GM12878 (cell line): ENCODE measurements around the gene UGGT1. TPM values are rescaled to one million over a fixed set of nuclear protein-coding genes. Genes with fewer than 3 reads are reported as not detected.

Source experiments
- ATAC-seq: fragments of 200-7000 bp; cut with Tn5 transposase; 3 replicates; pipeline ENCODE4 v1.9.1; 2020; ENCODE audit warnings: mild to moderate bottlenecking, moderate library complexity
- BruUV-seq: library from RNA; stranded (reverse); fragments of 400-500 nt; replicated peaks from 2 replicates; lab custom pipeline; 2021; lab: Mats Ljungman, UMichigan
- CTCF ChIA-PET: fragments of 300-600 bp; sonication (Branson Sonifier 250); formaldehyde crosslinking; extraction: SDS; loops from one replicate; lab custom pipeline; 2021; ENCODE audit warnings: inconsistent platforms; lab: Yijun Ruan, JAX
- POLR2A ChIA-PET: fragments of 350-600 bp; formaldehyde crosslinking; extraction: SDS; loops from one replicate; lab custom pipeline; 2021; ENCODE audit warnings: inconsistent platforms; lab: Charles Lee
- RAD21 ChIA-PET: fragments of 300-600 bp; sonication (Branson Sonifier 250); formaldehyde crosslinking; loops from one replicate; lab custom pipeline; 2023; ENCODE audit warnings: antibody characterized with exemption; ENCODE audit not compliant: unreplicated experiment; lab: Charles Lee
- SMC1A ChIA-PET: fragments of 300-600 bp; sonication (Branson Sonifier 250); formaldehyde crosslinking; loops from one replicate; lab custom pipeline; 2023; ENCODE audit not compliant: unreplicated experiment, uncharacterized antibody; lab: Charles Lee
- DNase-seq: peaks from one replicate; pipeline ENCODE4 v3.0.0-alpha.2; 2011; ENCODE audit warnings: low read depth, low spot score
- FAIRE-seq: peaks from 3 replicates; lab custom pipeline; 2011; peaks lifted over from hg19 to GRCh38; lab: Jason Lieb, UNC
- H2AFZ ChIP-seq: 2 replicates; pipeline ENCODE4 v1.6.0; 2011; ENCODE audit warnings: low read depth, low read length, control low read depth; ENCODE audit not compliant: control insufficient read depth
- H3K27ac ChIP-seq: 2 replicates; pipeline ENCODE4 v1.5.1; 2011; ENCODE audit warnings: control low read depth; ENCODE audit not compliant: control insufficient read depth, insufficient read depth
- H3K27me3 ChIP-seq, 2 experiments: replicated peaks in 1 of 2; 2 replicates each; pipeline versions ENCODE4 v1.6.0 to v1.6.1; 2011; ENCODE audit warnings: low read length in 1 of 2; ENCODE audit not compliant: control insufficient read depth in 2 of 2, insufficient read depth in 2 of 2
- H3K36me3 ChIP-seq, 2 experiments: 2 replicates each; pipeline ENCODE4 v1.5.1; 2011; ENCODE audit warnings: low read length in 1 of 2; ENCODE audit not compliant: control insufficient read depth in 2 of 2, insufficient read depth in 2 of 2
- H3K4me1 ChIP-seq: 2 replicates; pipeline ENCODE4 v1.6.1; 2011; ENCODE audit warnings: mild to moderate bottlenecking, low read length, moderate library complexity, mixed read lengths; ENCODE audit not compliant: control insufficient read depth, insufficient read depth
- H3K4me2 ChIP-seq: 2 replicates; pipeline ENCODE4 v1.6.0; 2011; ENCODE audit warnings: control low read depth; ENCODE audit not compliant: control insufficient read depth, insufficient read depth
- H3K4me3 ChIP-seq: fragments of 200-600 bp; sonication (generic); 2 replicates; pipeline ENCODE4 v1.5.1; 2016
- H3K79me2 ChIP-seq: 2 replicates; pipeline ENCODE4 v1.6.0; 2011; ENCODE audit warnings: low read length; ENCODE audit not compliant: control insufficient read depth, insufficient read depth
- H3K9ac ChIP-seq: 2 replicates; pipeline ENCODE4 v1.8.0; 2011; ENCODE audit warnings: low read length, control low read depth, mixed read lengths; ENCODE audit not compliant: control insufficient read depth, insufficient read depth
- H3K9me3 ChIP-seq: replicated peaks from 3 replicates; pipeline ENCODE4 v1.5.1; 2011; ENCODE audit warnings: mild to moderate bottlenecking, low read length; ENCODE audit not compliant: control insufficient read depth, insufficient read depth
- H4K20me1 ChIP-seq: 2 replicates; pipeline ENCODE4 v1.6.0; 2011; ENCODE audit not compliant: control insufficient read depth, insufficient read depth
- CHD1 ChIP-seq: IDR thresholded peaks from 2 replicates; pipeline ENCODE4 v1.6.1; 2012; ENCODE audit warnings: low read depth, low read length, improper control_type of control experiment
- CREM ChIP-seq: IDR thresholded peaks from 2 replicates; pipeline ENCODE4 v1.6.1; 2014; ENCODE audit warnings: antibody characterized with exemption, low read depth
- DPF2 ChIP-seq: fragments of 450-650 bp; IDR thresholded peaks from 2 replicates; pipeline ENCODE4 v1.6.1; 2017; ENCODE audit warnings: mild to moderate bottlenecking
- EZH2 ChIP-seq: IDR thresholded peaks from 2 replicates; pipeline ENCODE4 v1.6.1; 2012; ENCODE audit warnings: low read depth, mild to moderate bottlenecking, control low read depth, inconsistent platforms, low read length, borderline replicate concordance; ENCODE audit not compliant: control insufficient read depth
- FOXK2 ChIP-seq: fragments of 450-650 bp; IDR thresholded peaks from 2 replicates; pipeline ENCODE4 v1.6.1; 2017; ENCODE audit warnings: mild to moderate bottlenecking, moderate library complexity
- JUND ChIP-seq: IDR thresholded peaks from 2 replicates; pipeline ENCODE4 v1.6.1; 2012; ENCODE audit warnings: low read depth, mild to moderate bottlenecking, low read length, improper control_type of control experiment, moderate library complexity
- MAX ChIP-seq: IDR thresholded peaks from 2 replicates; pipeline ENCODE4 v1.6.1; 2012; ENCODE audit warnings: low read depth, low read length, improper control_type of control experiment
- MXI1 ChIP-seq: fragments of 150-350 bp; IDR thresholded peaks from 2 replicates; pipeline ENCODE4 v1.6.1; 2011; ENCODE audit warnings: low read depth, mild to moderate bottlenecking, inconsistent platforms, low read length, improper control_type of control experiment
- NR2C2 ChIP-seq: IDR thresholded peaks from 2 replicates; pipeline ENCODE4 v1.6.1; 2011; ENCODE audit warnings: borderline replicate concordance, low read depth; ENCODE audit not compliant: control insufficient read depth, insufficient read length
- POLR2AphosphoS2 ChIP-seq: IDR thresholded peaks from 2 replicates; pipeline ENCODE4 v1.6.1; 2011; ENCODE audit warnings: low read depth, mild to moderate bottlenecking, low read length, improper control_type of control experiment, moderate library complexity
- RBBP5 ChIP-seq: fragments of 200-600 bp; sonication (generic); conservative IDR thresholded peaks from 2 replicates; pipeline ENCODE4 v1.6.1; 2016
- RELB ChIP-seq: fragments of 450-650 bp; IDR thresholded peaks from 2 replicates; pipeline ENCODE4 v1.6.1; 2017; ENCODE audit warnings: low read depth, mild to moderate bottlenecking, moderate library complexity
- SIX5 ChIP-seq: IDR thresholded peaks from 2 replicates; pipeline ENCODE4 v1.6.1; 2011; ENCODE audit warnings: mild to moderate bottlenecking, low read depth, low read length, moderate library complexity; ENCODE audit not compliant: severe bottlenecking
- SMAD5 ChIP-seq: IDR thresholded peaks from 2 replicates; pipeline ENCODE4 v1.6.1; 2016; ENCODE audit warnings: antibody characterized with exemption, low read depth
- TARDBP ChIP-seq: IDR thresholded peaks from 2 replicates; pipeline ENCODE4 v1.6.1; 2016; ENCODE audit warnings: borderline replicate concordance
- WGBS: methylation state at CpG from one replicate; pipeline ENCODE4 v1.1.6; 2016; ENCODE audit warnings: low lambda C conversion rate; ENCODE audit not compliant: insufficient replicate concordance, insufficient coverage; ENCODE audit errors: missing lambda C conversion rate; 5-methylcytosine and 5-hydroxymethylcytosine counted together
- in situ Hi-C: fragments of 300-500 bp; cut with MboI; formaldehyde crosslinking; loops from 9 replicates; pipeline ENCODE4 v1.14.3; 2018; ENCODE audit warnings: mixed read lengths
- intact Hi-C: fragments of 100-400 bp; cut with micrococcal nuclease; formaldehyde crosslinking; loops from one replicate; pipeline ENCODE4 v1.14.2; 2022; ENCODE audit not compliant: unreplicated experiment
- polyA plus RNA-seq, 11 experiments: library from polyadenylated mRNA; depleted of rRNA in 4 of 11; unstranded in 6 of 11; stranded (reverse) in 5 of 11; fragments of >200 nt; fragmentation: Nextera tagmentation in 4 of 11; fragmentation: Illumina TruSeq in 1 of 11; extraction: Ambion mirVana in 4 of 11; extraction: Trizol in 1 of 11; gene quantifications; 1 replicate in 1 of 11; 2 replicates in 10 of 11; pipeline versions ENCODE4 v1.2.1 to v1.2.3, GENCODE V29; 2011 to 2016; ENCODE audit warnings: inconsistent platforms in 2 of 11, missing spikeins in 2 of 11, low read depth in 1 of 11
- total RNA-seq, 4 experiments: library from RNA; depleted of rRNA in 3 of 4; stranded (reverse); fragments of >200 nt in 3 of 4; fragmentation: Illumina TruSeq in 1 of 4; extraction: Trizol in 1 of 4; gene quantifications; 2 replicates each; pipeline versions ENCODE4 v1.2.1 to v1.2.3, GENCODE V29; 2013 to 2021
- TF ChIP-seq, protein P1 (sequence below): fragments of 450-650 bp; IDR thresholded peaks from 2 replicates; pipeline ENCODE4 v1.6.1; 2017; ENCODE audit warnings: borderline replicate concordance
- TF ChIP-seq, protein P2 (sequence below), 3 experiments: IDR thresholded peaks in 2 of 3; conservative IDR thresholded peaks in 1 of 3; 2 replicates each; pipeline ENCODE4 v1.5.1; 2011; ENCODE audit warnings: low read depth in 3 of 3, low read length in 3 of 3, mild to moderate bottlenecking in 3 of 3, control low read depth in 2 of 3, moderate library complexity in 2 of 3, inconsistent platforms in 1 of 3, mixed read lengths in 1 of 3; ENCODE audit not compliant: control insufficient read depth in 2 of 3, insufficient read depth in 1 of 3; ENCODE audit errors: extremely low read depth in 1 of 3

Gene UGGT1
- total and polyA plus RNA-seq, 10 of the 15 experiments (the other 5 are each of a cell fraction or from before 2014, with no cell fraction given): 4.1 to 49.8 (median 28.5) TPM

- TF ChIP-seq, protein P1, sequence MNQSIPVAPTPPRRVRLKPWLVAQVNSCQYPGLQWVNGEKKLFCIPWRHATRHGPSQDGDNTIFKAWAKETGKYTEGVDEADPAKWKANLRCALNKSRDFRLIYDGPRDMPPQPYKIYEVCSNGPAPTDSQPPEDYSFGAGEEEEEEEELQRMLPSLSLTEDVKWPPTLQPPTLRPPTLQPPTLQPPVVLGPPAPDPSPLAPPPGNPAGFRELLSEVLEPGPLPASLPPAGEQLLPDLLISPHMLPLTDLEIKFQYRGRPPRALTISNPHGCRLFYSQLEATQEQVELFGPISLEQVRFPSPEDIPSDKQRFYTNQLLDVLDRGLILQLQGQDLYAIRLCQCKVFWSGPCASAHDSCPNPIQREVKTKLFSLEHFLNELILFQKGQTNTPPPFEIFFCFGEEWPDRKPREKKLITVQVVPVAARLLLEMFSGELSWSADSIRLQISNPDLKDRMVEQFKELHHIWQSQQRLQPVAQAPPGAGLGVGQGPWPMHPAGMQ: no peak
- TF ChIP-seq CREM: no peak
- TF ChIP-seq NR2C2: no peak
- TF ChIP-seq, protein P2, sequence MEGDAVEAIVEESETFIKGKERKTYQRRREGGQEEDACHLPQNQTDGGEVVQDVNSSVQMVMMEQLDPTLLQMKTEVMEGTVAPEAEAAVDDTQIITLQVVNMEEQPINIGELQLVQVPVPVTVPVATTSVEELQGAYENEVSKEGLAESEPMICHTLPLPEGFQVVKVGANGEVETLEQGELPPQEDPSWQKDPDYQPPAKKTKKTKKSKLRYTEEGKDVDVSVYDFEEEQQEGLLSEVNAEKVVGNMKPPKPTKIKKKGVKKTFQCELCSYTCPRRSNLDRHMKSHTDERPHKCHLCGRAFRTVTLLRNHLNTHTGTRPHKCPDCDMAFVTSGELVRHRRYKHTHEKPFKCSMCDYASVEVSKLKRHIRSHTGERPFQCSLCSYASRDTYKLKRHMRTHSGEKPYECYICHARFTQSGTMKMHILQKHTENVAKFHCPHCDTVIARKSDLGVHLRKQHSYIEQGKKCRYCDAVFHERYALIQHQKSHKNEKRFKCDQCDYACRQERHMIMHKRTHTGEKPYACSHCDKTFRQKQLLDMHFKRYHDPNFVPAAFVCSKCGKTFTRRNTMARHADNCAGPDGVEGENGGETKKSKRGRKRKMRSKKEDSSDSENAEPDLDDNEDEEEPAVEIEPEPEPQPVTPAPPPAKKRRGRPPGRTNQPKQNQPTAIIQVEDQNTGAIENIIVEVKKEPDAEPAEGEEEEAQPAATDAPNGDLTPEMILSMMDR (IDR thresholded peaks at IDR 0.05 in 2 of 3, conservative IDR thresholded peaks at IDR 0.05 in 1 of 3; ENCODE audit: control insufficient read depth in 2 of 3, extremely low read depth in 1 of 3, insufficient read depth in 1 of 3, low read depth in 3 of 3, low read length in 3 of 3): no peak
- TF ChIP-seq SIX5: no peak
These were observed 6.2 kb upstream of the UGGT1 start (continued) for GRCh38 chr2:128084757-128085156.

DNA sequence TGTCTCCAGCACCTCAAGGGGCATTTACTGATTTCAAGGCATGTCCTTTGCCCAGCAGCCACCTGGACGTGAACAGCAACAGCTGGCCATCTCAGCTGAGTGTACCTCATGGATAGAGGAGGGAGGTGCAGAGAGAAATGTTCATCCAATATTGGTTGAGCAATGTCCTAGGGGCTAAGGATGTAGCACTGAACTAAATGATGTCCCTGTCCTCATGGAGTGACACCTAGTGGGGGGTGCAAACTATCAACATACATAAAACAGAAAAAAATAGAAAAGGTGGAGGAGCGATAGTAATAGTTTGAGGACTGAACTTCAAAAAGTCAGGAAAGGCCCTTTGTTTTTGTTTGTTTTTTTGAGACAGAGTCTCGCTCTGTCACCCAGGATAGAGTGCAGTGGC, 4.8 kb upstream of the UGGT1 start:
- RAD21 ChIA-PET: no interaction called here
- ATAC-seq: no peak
- POLR2A ChIA-PET: no interaction called here
- Histone ChIP-seq H3K79me2 (peaks cover 2% of the 10 kb centered on the region), H3K4me3 (no peak overlapping the region), H3K4me2 (no peak overlapping the region), H3K4me1 (no peaks in the 10 kb centered on the region), H4K20me1 (no peaks in the 10 kb centered on the region), H3K27ac (no peak overlapping the region), H3K9ac (no peak overlapping the region), H2AFZ (no peak overlapping the region), H3K36me3 (no peaks in the 10 kb centered on the region), H3K9me3 (peaks cover 2% of the 10 kb centered on the region; the same call in 2 of the 3 replicates), H3K27me3 (no peaks in the 10 kb centered on the region)
- BruUV-seq: no TSS peak
- TF ChIP-seq FOXK2: no peak
- TF ChIP-seq SIX5: no peak
- no peak for TF ChIP-seq POLR2AphosphoS2
- TF ChIP-seq DPF2: no peak
- no peak for TF ChIP-seq MXI1
- TF ChIP-seq RBBP5: no peak
- no peak for TF ChIP-seq RELB
- TF ChIP-seq EZH2: no peak
- TF ChIP-seq CHD1: no peak
- no peak for TF ChIP-seq JUND
- TF ChIP-seq TARDBP: no peak
- TF ChIP-seq SMAD5: no peak
- no peak for TF ChIP-seq MAX
- SMC1A ChIA-PET: no interaction called here
- in situ Hi-C loops (no loop called here), intact Hi-C loops (no loop called here)
- FAIRE-seq: no peak
- 60% methylated on average over 3 of the region's 3 CpGs for WGBS
- CTCF ChIA-PET: no interaction called here
- no peak for DNase-seq
